ENCODE data around the gene SLC19A1.
"Not testable (repeated sequence)": the region's sequence is repeated elsewhere in the genome, so short reads cannot be mapped to it uniquely, and the experiment has no call there.

Gene SLC19A1

DNA sequence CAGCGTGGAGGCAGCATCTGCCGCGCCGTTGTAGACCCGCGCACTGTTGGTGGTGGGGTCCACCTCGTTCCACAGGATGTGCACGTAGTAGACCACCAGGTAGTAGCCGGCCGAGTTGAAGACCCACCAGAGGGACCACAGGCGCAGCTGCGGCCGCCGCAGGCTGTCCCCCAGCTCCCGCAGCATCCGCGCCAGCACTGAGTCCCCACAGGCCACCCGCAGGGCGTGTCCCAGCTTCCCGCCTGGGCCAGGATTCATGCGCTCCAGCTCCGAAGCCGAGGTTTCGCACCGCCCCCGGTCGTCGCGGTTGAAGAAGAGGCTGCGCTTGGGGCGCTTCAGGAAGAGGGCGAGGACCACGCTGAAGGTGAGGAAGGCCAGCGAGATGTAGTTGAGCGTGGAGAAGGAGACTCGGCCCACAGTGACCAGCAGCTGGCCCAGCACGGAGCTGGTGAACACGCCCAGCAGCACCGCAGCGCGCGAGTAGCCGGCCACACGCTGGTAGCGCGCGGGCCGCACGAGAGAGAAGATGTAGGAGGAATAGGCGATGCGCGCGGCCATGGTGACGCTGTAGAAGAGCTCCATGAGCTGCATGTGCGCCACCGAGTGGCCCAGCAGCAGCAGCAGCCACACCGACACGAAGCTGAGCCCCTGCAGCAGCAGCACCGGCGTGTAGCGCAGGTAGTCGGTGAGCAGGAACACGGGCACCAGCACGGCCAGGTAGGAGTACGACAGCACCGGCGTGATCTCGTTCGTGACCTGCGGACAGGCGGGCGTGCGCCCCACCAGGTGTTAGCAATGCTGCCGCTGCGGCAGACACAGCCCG lies 10.6 kb downstream of the SLC19A1 start:
- DNase-seq, result no peak

DNA sequence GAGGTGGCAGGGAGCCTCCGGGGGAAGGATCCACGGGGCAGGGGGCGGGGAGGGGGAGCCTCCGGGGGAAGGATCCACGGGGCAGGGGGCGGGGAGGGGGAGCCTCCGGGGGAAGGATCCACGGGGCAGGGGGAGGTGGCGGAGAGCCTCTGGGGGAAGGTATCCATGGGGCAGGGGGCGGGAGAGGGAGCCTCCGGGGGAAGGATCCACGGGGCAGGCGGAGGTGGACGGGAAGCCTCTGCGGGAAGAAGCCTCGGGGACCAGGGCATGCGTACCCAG lies 11.2 kb downstream of the SLC19A1 start:
- not testable (repeated sequence) for DNase-seq

DNA sequence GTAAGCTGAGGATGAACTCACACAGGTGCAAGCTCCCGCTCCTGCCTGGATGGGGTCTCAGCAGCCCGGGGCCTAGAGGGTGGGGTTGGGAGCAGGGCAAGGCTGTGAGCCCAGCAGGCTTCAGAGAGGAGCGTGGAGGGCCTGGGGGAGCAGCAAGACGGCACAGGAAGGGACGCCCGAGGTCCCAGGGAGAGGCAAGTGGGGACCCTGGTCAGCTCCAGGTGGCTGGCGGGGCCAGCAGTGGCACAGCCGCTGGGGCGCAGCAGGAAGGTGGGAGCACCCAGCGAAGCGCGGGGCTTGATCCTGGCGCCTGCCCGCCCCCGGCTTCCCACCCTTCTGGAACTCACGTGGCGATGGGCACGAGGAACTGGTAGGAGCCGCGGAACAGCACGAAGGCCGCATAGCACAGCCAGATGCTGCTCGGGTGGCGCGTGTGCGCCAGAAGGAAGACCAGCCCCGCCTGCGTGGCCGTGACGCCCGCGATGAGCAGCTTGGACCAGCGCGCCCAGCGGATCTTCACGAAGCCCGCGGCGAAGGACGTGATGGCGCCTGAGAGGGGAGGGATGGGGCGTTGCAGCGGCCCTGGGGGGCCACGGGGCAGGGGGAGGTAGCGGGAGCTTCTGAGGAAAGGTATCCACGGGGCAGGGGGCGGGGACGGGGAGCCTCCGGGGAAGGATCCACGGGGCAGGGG lies 11.7 kb downstream of the SLC19A1 start:
- DNase-seq, result no peak

GRCh38 chr21:45529785-45530422 lies 12.3 kb downstream of the SLC19A1 start:
- DNase-seq, result no peak

DNA sequence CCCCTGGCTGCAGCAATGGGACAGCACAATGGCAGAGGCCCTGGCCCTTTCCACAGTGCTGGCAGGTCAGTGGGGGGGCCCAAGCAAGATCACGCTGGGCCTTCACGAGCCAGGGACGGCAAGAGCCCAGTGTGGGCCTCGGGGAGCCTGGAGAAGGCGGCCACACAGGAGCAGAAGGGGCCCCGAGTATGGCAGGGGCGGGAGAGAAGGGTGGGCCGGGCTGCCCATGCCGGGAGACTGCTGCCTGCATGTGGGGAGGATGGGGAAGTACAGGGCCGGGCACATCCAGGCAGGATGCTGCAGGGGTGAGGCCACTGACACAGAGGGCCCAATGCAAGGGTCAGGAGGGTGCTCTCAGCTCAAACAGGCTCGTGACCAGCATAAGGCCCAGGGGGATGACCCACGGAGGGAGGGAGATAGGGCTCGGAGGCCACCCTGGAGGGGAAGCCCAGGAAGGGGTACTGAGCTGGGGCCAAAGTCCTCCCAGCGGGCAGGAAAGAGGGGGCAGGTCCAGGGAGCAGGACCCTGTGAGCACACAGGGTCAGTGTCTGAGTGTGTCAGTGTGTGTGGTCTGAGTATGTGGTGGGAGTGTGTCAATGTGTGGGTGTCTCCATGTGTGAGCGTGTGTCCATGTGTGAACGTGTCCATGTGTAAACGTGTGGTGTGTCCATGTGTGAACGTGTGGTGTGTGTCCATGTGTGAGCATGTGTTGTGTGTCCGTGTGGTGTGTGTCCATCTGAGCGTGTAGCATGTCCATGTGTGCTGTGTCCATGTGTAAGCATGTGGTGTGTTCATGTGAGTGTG lies 13.1 kb downstream of the SLC19A1 start:
- DNase-seq, result no peak

GRCh38 chr21:45528028-45528705 lies 14.1 kb downstream of the SLC19A1 start:
- DNase-seq, result no peak

DNA sequence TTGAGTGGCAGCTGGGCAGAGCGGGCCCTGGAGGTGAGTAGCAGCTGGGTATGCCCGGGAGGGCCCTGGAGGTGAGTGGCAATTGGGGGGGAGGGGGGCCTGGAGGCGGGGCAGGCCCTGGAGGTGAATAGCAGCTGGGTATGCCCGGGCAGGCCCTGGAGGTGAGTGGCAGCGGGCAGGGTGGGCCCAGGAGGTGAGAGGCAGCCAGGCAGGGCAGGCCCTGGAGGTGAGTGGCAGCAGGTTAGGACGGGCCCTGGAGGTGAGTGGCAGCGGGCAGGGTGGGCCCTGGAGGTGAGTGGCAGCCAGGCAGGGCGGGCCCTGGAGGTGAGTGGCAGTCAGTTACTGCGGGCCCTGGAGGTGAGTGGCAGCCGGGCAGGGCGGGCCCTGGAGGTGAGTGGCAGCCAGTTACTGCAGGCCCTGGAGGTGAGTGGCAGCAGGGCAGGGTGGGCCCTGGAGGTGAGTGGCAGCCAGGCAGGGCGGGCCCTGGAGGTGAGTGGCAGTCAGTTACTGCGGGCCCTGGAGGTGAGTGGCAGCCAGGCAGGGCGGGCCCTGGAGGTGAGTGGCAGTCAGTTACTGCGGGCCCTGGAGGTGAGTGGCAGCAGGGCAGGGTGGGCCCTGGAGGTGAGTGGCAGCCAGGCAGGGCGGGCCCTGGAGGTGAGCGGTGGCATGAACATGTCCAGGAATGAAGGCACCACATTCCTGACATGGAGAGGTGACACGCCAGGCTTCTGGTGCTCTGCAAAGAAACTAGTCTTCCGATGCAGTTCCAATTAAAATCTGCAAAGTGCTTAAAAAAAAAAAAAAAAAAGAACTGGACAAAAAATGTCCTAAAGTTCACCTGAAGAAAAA lies 14.9 kb downstream of the SLC19A1 start:
- not testable (repeated sequence) for DNase-seq

DNA sequence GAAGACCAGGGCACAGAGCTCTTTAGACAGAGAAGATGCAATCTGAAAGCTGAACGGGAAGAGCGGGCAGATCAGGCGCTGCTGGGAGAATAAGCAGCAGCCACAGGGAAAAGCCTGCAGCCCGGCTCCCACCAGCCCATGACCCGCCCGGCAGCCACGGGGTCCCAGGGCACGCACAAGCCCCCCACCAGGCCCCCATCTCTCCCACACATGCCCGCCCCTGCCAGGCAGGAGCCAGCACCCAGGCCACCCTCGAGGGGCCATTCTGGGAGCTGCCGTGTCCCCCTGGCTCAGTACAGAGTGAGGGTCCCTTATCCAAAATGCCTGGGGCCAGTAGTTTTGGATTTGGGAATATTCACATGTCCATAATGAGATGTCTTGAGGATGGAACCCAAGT lies 16.3 kb downstream of the SLC19A1 start:
- no peak for DNase-seq

GRCh38 chr21:45525153-45525909 lies 16.9 kb downstream of the SLC19A1 start:
- DNase-seq, result no peak

- no peak for DNase-seq
Observed at GRCh38 chr21:45524756-45525152, 17.5 kb downstream of the SLC19A1 start.

DNA sequence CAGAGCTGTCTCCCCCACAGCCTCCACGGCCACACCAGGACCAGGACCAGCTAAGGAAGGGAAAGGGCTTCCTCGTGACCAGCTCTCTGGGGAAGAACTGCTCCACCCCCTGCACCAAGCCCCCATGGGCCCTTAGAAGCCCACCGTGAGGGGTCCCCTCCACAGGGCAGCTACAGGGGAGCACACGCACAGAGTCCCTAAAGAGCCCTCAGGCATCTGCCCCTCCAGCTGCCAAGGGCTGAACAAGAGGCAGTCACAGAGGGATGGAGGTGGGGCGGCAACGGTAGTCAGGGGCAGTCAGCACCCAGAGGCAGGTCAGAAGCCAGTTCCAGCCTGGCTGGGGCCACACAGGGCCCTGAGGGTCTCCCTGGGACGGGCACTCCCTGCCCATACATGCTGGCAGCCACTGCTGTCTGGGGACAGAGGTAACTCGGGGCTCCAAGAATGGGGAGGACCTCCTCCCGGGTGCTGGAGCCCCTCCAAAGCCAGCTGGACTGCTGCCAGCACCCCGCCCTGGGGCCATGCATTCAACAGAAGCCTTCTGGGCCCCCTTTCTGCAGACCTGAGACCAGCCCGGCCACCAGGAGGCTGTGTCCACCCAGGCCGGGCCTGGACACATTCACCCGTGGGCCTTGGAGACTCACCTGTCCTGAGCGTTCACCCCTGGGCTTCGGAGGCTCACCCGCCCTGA lies 18.7 kb downstream of the SLC19A1 start:
- DNase-seq, result no peak

DNA sequence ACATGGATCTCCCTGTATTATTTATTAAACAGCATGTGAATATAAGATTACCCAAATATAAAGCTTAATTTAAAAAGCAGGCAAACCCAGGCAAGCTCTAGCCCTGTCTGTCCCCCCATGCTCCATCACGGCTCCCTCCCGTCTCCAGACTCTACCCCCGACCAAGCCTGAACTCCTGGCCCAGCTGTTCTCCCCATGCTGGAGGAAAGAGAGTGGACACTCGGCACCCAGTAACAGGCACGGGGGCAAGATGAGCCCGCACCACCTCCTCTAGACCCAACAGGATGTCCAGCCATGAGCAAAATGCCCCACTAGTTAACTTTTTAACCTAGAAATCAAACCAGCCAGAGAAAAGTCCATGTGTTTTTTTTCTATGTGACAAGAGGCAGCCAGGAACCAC lies 19.3 kb downstream of the SLC19A1 start:
- no peak for DNase-seq

DNA sequence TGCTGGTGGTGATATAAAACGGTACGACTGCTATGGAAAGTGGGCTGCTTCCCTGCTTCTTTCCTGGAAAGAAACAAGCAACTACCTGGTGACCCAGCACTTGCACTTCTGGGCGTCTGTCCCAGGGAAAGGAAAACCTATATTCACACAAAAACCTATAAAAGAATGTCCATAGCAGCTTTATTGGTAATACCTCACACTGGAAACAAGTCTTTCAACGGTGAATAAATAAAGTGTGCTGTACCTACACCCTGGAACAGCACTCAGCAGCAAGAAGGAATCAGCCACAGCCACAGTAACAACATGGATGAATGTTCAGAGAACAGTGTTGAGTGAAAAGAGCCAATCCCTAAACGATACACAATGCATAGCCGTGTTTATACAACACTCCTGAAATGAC lies 19.9 kb downstream of the SLC19A1 start:
- DNase-seq, result no peak

DNA sequence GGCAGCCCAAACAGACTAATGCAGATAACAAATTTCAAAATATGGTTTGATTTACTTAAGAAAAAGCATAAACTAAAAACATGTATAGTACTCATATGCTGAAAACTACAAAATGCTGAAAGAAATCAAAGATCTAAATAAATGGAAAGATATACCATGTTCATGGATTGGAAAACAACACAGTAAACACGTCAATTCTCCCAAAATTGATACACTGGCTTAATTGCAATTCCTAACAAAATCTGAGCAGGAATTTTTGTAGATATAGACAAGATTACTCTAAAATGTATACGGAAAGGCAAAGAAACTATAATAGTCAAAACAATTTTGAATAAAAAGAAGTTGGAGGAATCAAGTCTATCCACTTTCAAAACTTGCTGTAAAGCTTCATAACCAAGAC lies 21.0 kb downstream of the SLC19A1 start:
- DNase-seq, result no peak

- DNase-seq, result no peak
Observed at GRCh38 chr21:45519182-45519581, 23.1 kb downstream of the SLC19A1 start.

GRCh38 chr21:45518742-45519141 lies 23.5 kb downstream of the SLC19A1 start:
- no peak for DNase-seq

- DNase-seq, result no peak
Observed at GRCh38 chr21:45517249-45518065, 24.8 kb downstream of the SLC19A1 start.

GRCh38 chr21:45516671-45517151 lies 25.5 kb downstream of the SLC19A1 start:
- no peak for DNase-seq

GRCh38 chr21:45516071-45516670 lies 26.1 kb downstream of the SLC19A1 start:
- no peak for DNase-seq

Data from NCI-H510A treated with DMSO at 0.1 percent for 48 hours (cell line).